ENCODE measurements around the gene ATAT1. TPM values are rescaled to one million over a fixed set of nuclear protein-coding genes. Genes with fewer than 3 reads are reported as not detected.

Gene ATAT1
- total and polyA plus RNA-seq, 10 of the 15 experiments (the other 5 are each of a cell fraction or from before 2014, with no cell fraction given) = 1.1 to 14.2 (median 6.9) TPM

GRCh38 chr6:30625511-30625910, 1.2 kb upstream of the ATAT1 start:
- ChIA-PET RAD21 (ENCODE audit: unreplicated experiment) (interaction anchor here (2.7 kb wide), 1 partner anchor 105 kb away, joined by 6 read pairs; no protein-coding TSS in a partner anchor), POLR2A (interaction anchor here (0.9 to 2.0 kb wide), 4 partner anchors 7 to 97 kb away, joined by 3 to 11 read pairs (median 3); partner anchors contain the start of gene MRPS18B), SMC1A (ENCODE audit: uncharacterized antibody, unreplicated experiment) (interaction anchor here (0.7 to 1.2 kb wide), 2 partner anchors 8 to 12 kb away, joined by 3 to 4 read pairs; partner anchors contain the start of gene MRPS18B), CTCF (interaction anchor here (1.2 to 1.7 kb wide), 2 partner anchors 22 to 105 kb away, joined by 3 to 6 read pairs; no protein-coding TSS in a partner anchor)
- ATAC-seq = no peak
- H3K4me3 ChIP-seq = no peak overlapping the region
- no TSS peak for BruUV-seq (replicated peaks)
- H2AFZ ChIP-seq (ENCODE audit: control insufficient read depth, low read depth, low read length) = no peak overlapping the region
- H3K27me3 ChIP-seq (replicated peaks in 1 of 2; ENCODE audit: control insufficient read depth in 2 of 2, insufficient read depth in 2 of 2, low read length in 1 of 2) = no peaks in the 10 kb centered on the region
- no peaks in the 10 kb centered on the region for H4K20me1 ChIP-seq (ENCODE audit: control insufficient read depth, insufficient read depth)
- H3K27ac ChIP-seq (ENCODE audit: control insufficient read depth, insufficient read depth) = no peak overlapping the region
- H3K9me3 ChIP-seq (replicated peaks; ENCODE audit: control insufficient read depth, insufficient read depth, low read length) = no peaks in the 10 kb centered on the region
- H3K4me1 ChIP-seq (ENCODE audit: control insufficient read depth, insufficient read depth, low read length) = no peaks in the 10 kb centered on the region
- no peak for DNase-seq (ENCODE audit: low read depth, low spot score)
- peaks cover 12 to 16% of the 10 kb centered on the region in 2 experiments for H3K36me3 ChIP-seq (ENCODE audit: control insufficient read depth in 2 of 2, insufficient read depth in 2 of 2, low read length in 1 of 2)
- TF ChIP-seq E2F4 (IDR thresholded peaks at IDR 0.05; ENCODE audit: low read depth, low read length) (no peak), MYB (IDR thresholded peaks at IDR 0.05; ENCODE audit: borderline replicate concordance, low read depth, low read length) (no peak), MTA3 (IDR thresholded peaks at IDR 0.05; ENCODE audit: borderline replicate concordance, low read length) (no peak), RAD51 (IDR thresholded peaks at IDR 0.05) (no peak), STAT3 (IDR thresholded peaks at IDR 0.05; ENCODE audit: low read depth, low read length) (no peak), SMARCA5 (IDR thresholded peaks at IDR 0.05) (no peak), PAX8 (IDR thresholded peaks at IDR 0.05) (no peak)
- no peaks in the 10 kb centered on the region; the same call in none of the 2 replicates for H3K79me2 ChIP-seq (ENCODE audit: control insufficient read depth, insufficient read depth, low read length)
- FAIRE-seq = no peak
- H3K9ac ChIP-seq (ENCODE audit: control insufficient read depth, insufficient read depth, low read length) = no peak overlapping the region
- intact Hi-C loops (cut with micrococcal nuclease; ENCODE audit: unreplicated experiment) = no loop called here
- in situ Hi-C loops (cut with MboI) = no loop called here
- H3K4me2 ChIP-seq (ENCODE audit: control insufficient read depth, insufficient read depth) = no peak overlapping the region
- 96% methylated on average over 8 of the region's 8 CpGs for WGBS (ENCODE audit: insufficient coverage, insufficient replicate concordance, low lambda C conversion rate, missing lambda C conversion rate)

GRCh38 chr6:30635834-30636233, 9.2 kb downstream of the ATAT1 start:
- Histone ChIP-seq H3K4me3 (no peak overlapping the region), H3K4me1 (ENCODE audit: control insufficient read depth, insufficient read depth, low read length) (no peaks in the 10 kb centered on the region), H2AFZ (ENCODE audit: control insufficient read depth, low read depth, low read length) (no peak overlapping the region), H3K27ac (ENCODE audit: control insufficient read depth, insufficient read depth) (no peak overlapping the region), H3K79me2 (ENCODE audit: control insufficient read depth, insufficient read depth, low read length) (no peaks in the 10 kb centered on the region), H3K9ac (ENCODE audit: control insufficient read depth, insufficient read depth, low read length) (no peak overlapping the region), H3K4me2 (ENCODE audit: control insufficient read depth, insufficient read depth) (no peak overlapping the region), H3K27me3 (replicated peaks in 1 of 2; ENCODE audit: control insufficient read depth in 2 of 2, insufficient read depth in 2 of 2, low read length in 1 of 2) (no peaks in the 10 kb centered on the region), H3K36me3 (ENCODE audit: control insufficient read depth in 2 of 2, insufficient read depth in 2 of 2, low read length in 1 of 2) (peaks cover 0 to 6% of the 10 kb centered on the region in 2 experiments; a peak in 1 of 4 replicates), H4K20me1 (ENCODE audit: control insufficient read depth, insufficient read depth) (no peaks in the 10 kb centered on the region), H3K9me3 (replicated peaks; ENCODE audit: control insufficient read depth, insufficient read depth, low read length) (no peaks in the 10 kb centered on the region)
- BruUV-seq (replicated peaks) = no TSS peak
- ATAC-seq (no peak), FAIRE-seq (no peak), DNase-seq (ENCODE audit: low read depth, low spot score) (no peak)
- intact Hi-C loops (cut with micrococcal nuclease; ENCODE audit: unreplicated experiment) = no loop called here
- RAD21 ChIA-PET (ENCODE audit: unreplicated experiment) = no interaction called here
- CTCF ChIA-PET = no interaction called here
- SMC1A ChIA-PET (ENCODE audit: uncharacterized antibody, unreplicated experiment) = no interaction called here
- in situ Hi-C loops (cut with MboI) = no loop called here
- 97% methylated on average over 3 of the region's 3 CpGs for WGBS (ENCODE audit: insufficient coverage, insufficient replicate concordance, low lambda C conversion rate, missing lambda C conversion rate)
- POLR2A ChIA-PET = no interaction called here
- TF ChIP-seq MLLT1 (IDR thresholded peaks at IDR 0.05) (no peak), PAX5 (IDR thresholded peaks at IDR 0.05; ENCODE audit: borderline replicate concordance, low read depth, low read length) (no peak), NR2C1 (IDR thresholded peaks at IDR 0.05) (no peak), CREB1 (IDR thresholded peaks at IDR 0.05; ENCODE audit: low read depth) (no peak), PKNOX1 (IDR thresholded peaks at IDR 0.05) (no peak), HDGF (IDR thresholded peaks at IDR 0.05) (no peak), CBFB (IDR thresholded peaks at IDR 0.05; ENCODE audit: low read depth) (no peak), CEBPB (IDR thresholded peaks at IDR 0.05; ENCODE audit: borderline replicate concordance in 1 of 2, low read depth in 2 of 2, low read length in 2 of 2) (no peak)

All from GM12878 (cell line).